Measurements from ENCODE around the gene DPH7.

GRCh38 chr9:137543237-137543963 lies 35.3 kb downstream of the DPH7 start:
- TF ChIP-seq, protein P1, sequence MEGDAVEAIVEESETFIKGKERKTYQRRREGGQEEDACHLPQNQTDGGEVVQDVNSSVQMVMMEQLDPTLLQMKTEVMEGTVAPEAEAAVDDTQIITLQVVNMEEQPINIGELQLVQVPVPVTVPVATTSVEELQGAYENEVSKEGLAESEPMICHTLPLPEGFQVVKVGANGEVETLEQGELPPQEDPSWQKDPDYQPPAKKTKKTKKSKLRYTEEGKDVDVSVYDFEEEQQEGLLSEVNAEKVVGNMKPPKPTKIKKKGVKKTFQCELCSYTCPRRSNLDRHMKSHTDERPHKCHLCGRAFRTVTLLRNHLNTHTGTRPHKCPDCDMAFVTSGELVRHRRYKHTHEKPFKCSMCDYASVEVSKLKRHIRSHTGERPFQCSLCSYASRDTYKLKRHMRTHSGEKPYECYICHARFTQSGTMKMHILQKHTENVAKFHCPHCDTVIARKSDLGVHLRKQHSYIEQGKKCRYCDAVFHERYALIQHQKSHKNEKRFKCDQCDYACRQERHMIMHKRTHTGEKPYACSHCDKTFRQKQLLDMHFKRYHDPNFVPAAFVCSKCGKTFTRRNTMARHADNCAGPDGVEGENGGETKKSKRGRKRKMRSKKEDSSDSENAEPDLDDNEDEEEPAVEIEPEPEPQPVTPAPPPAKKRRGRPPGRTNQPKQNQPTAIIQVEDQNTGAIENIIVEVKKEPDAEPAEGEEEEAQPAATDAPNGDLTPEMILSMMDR (conservative IDR thresholded peaks at IDR 0.05; ENCODE audit: low read length): no peak
- no peak for TF ChIP-seq EZH2phosphoT487 (IDR thresholded peaks at IDR 0.05; ENCODE audit: borderline replicate concordance)
